ENCODE data around the gene PTPRN2.
A peak's percentile ranks its signal among the peaks of the same experiment; 100 is the strongest.

Gene PTPRN2

DNA sequence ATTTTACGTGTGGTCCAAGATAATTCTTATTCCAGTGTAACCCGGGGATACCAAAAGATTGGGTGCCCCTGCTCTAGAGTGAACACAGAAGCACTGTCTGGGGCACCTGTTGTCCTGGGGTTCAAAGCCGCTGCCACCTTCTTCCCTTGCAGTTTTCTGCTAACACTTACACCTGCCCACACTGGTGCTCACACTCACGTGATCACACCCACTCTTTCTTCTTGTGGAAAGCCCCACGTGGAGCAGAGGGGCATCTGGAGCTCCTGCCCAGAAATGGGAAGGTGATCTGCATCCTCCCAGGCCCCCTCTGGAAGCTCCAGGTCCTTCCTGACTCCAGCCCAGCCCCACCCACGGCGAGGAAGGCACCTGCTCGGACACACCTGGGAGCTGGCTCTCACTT lies 42.9 kb downstream of the PTPRN2 start:
- TF ChIP-seq CTCF (IDR thresholded peaks at IDR 0.05; ENCODE audit: borderline replicate concordance, control extremely low read depth, extremely low read depth, insufficient read depth, missing control alignments) = no peak
- no peak for DNase-seq (ENCODE audit: low spot score)
- in situ Hi-C loops (cut with MboI; ENCODE audit: low sequenced_read_pairs, unreplicated experiment) = no loop called here

DNA sequence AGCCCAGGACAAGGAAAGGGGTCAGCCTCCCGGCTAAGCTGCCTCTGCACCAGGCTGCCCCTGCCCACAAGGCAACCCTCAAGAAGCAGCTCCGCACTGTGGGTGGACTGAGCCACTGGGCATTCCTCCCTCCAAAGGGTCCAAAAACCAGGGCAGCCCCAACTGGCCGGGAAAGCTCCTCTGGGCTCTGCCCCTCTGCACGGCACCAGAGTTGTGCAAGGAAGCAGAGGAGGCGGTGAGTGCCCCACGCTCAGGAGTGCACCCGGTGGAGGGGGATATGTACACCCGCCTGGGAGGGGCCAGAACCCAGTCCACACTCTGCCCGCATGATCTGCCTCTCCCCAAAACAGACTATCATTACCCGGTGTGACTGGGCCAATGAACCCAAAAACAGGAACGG lies 43.8 kb downstream of the PTPRN2 start:
- in situ Hi-C loops (cut with MboI; ENCODE audit: low sequenced_read_pairs, unreplicated experiment) = no loop called here
- TF ChIP-seq CTCF (IDR thresholded peaks at IDR 0.05; ENCODE audit: borderline replicate concordance, control extremely low read depth, extremely low read depth, insufficient read depth, missing control alignments) = no peak
- DNase-seq (ENCODE audit: low spot score) = no peak

DNA sequence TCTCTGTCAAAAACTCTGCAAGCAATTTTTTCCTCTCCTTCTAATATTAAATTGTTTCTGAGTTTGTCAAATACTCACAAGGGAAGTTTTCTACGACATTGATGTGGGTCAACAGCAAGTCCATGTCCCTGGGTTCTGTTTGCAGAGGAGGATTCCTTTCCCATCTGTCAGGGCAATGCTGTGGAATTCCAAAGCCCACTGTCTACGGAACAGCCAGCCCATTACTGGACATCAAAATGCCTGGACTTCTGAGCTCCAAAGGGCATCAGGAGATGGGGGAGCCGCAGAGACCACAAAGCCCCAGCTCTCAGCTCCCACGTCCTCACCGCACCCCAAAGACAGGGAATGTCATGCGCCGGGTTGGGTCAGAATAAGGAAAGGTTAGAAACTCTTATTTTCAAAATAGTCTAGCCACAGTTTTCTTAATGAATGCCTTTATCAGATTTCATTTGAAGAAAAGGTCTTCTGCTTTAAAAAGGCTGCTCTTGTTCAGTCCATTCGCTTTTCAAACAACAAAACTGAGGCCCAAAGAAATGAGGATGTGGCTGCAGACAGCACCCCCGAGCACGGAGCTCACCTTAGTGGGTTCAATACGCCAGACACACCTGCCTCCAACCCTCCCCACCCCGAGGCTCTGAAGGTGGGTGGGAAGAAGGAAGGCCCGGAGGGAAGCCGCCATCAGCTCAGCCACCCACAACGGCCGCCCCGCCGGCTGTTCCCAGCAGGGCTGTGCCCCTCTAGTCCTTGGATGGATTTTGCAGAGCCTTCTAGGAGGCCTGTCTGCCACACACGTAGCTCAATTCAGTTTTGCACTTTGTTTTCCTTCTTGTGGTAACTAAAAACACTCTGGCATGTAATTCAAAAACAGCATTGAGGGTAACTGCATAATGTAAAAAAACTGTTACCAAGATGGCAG lies 44.7 kb downstream of the PTPRN2 start:
- DNase-seq (ENCODE audit: low spot score) = no peak

GRCh38 chr7:158541346-158542010 lies 46.1 kb downstream of the PTPRN2 start:
- no peak for TF ChIP-seq CTCF (IDR thresholded peaks at IDR 0.05; ENCODE audit: borderline replicate concordance, control extremely low read depth, extremely low read depth, insufficient read depth, missing control alignments)
- peak; percentile 78 for DNase-seq (ENCODE audit: low spot score)
- in situ Hi-C loops (cut with MboI; ENCODE audit: low sequenced_read_pairs, unreplicated experiment) = no loop called here

More for the DNA sequence above, 44.7 kb downstream of the PTPRN2 start:
- no peak for TF ChIP-seq CTCF (IDR thresholded peaks at IDR 0.05; ENCODE audit: borderline replicate concordance, control extremely low read depth, extremely low read depth, insufficient read depth, missing control alignments)
- in situ Hi-C loops (cut with MboI; ENCODE audit: low sequenced_read_pairs, unreplicated experiment) = no loop called here

- no peak for DNase-seq (ENCODE audit: low spot score)
- no peak for TF ChIP-seq CTCF (IDR thresholded peaks at IDR 0.05; ENCODE audit: borderline replicate concordance, control extremely low read depth, extremely low read depth, insufficient read depth, missing control alignments)
- in situ Hi-C loops (cut with MboI; ENCODE audit: low sequenced_read_pairs, unreplicated experiment) = no loop called here
These were observed 47.9 kb downstream of the PTPRN2 start for GRCh38 chr7:158539711-158540146.

DNA sequence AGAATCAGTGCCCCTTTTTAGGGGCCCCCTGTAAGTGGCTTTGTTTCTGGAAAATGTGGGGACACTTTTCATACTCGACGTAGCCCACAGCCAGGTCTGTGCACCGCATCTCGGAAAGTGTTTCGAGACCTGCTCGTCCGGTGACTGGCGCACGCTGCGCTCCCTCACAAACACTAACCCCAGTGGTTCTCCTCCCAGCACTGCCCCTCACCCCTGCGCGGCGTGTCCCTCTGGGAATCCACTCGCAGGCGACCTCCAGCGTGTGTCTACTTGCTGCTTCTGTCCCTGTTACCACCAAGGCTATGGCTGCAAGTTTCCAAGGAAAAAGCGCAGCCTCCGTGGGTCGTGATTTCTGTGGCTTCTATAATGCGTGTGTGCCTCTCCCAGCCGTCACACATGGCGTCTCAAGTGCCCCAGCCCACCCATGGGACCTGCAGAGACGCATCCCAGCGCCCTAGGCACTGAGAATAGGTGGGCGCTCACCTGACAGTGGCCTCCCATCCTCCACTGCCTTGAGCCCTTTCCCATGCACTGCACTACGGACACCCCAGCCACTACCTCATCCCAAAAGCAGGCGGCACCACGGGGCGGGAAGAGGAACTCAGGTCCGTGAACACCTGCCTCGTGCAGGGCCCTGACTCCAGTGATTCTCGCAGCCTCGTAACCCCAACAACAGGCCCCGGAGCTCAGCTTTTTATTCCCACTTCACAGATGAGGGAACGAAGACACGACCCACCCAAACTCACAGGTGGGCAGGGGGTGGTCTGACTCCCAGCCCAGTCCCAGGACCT lies 49.3 kb downstream of the PTPRN2 start:
- DNase-seq (ENCODE audit: low spot score) = no peak
- in situ Hi-C loops (cut with MboI; ENCODE audit: low sequenced_read_pairs, unreplicated experiment) = no loop called here
- no peak for TF ChIP-seq CTCF (IDR thresholded peaks at IDR 0.05; ENCODE audit: borderline replicate concordance, control extremely low read depth, extremely low read depth, insufficient read depth, missing control alignments)
